Muscle layer of colon (tissue), 2 donors: ENCODE measurements around the gene SNCAIP.

Experiments
- H3K27ac ChIP-seq: one replicate; pipeline ENCODE4 v1.7.0; 2013; ENCODE audit warnings: low read depth, mild to moderate bottlenecking, low read length, moderate library complexity
- H3K27me3 ChIP-seq, 2 donors: one replicate each; pipeline ENCODE4 v1.7.0; 2013; ENCODE audit warnings: low read length in 2 of 2, mild to moderate bottlenecking in 2 of 2; ENCODE audit not compliant: insufficient read depth in 2 of 2, control insufficient read depth in 1 of 2
- H3K36me3 ChIP-seq: one replicate; pipeline ENCODE4 v1.7.0; 2013; ENCODE audit warnings: mild to moderate bottlenecking, low read length; ENCODE audit not compliant: insufficient read depth
- H3K4me1 ChIP-seq: one replicate; pipeline ENCODE4 v1.7.0; 2013; ENCODE audit warnings: mild to moderate bottlenecking, low read length; ENCODE audit not compliant: insufficient read depth
- H3K4me3 ChIP-seq, 2 donors: one replicate each; pipeline ENCODE4 v1.7.0; 2013; ENCODE audit warnings: low read length in 2 of 2, low read depth in 1 of 2, mild to moderate bottlenecking in 1 of 2, moderate library complexity in 1 of 2
- H3K9ac ChIP-seq: one replicate; pipeline ENCODE4 v1.7.0; 2013; ENCODE audit warnings: low read length
- H3K9me3 ChIP-seq: one replicate; pipeline ENCODE4 v1.7.0; 2013; ENCODE audit warnings: mild to moderate bottlenecking, low read length
- donor health status: abdominal sarcoma.
- donor health status: Adenocarcinoma of cecum.

SNCAIP gene

GRCh38 chr5:122316656-122317055, 4.6 kb downstream of the SNCAIP start:
- no peaks in the 10 kb centered on the region for H3K9me3 ChIP-seq
- H3K4me3 ChIP-seq: no peak overlapping the region
- no peak overlapping the region for H3K9ac ChIP-seq
- peaks cover 5% of the 10 kb centered on the region in 2 donors for H3K27me3 ChIP-seq
- no peaks in the 10 kb centered on the region for H3K36me3 ChIP-seq
- no peak overlapping the region for H3K27ac ChIP-seq
- peaks cover 19% of the 10 kb centered on the region for H3K4me1 ChIP-seq

GRCh38 chr5:122319897-122320296, 7.9 kb downstream of the SNCAIP start:
- H3K27me3 ChIP-seq: peaks cover 0 to 5% of the 10 kb centered on the region in 2 donors
- no peak overlapping the region for H3K27ac ChIP-seq
- H3K9me3 ChIP-seq: no peaks in the 10 kb centered on the region
- H3K4me3 ChIP-seq: no peak overlapping the region
- H3K4me1 ChIP-seq: peaks cover 19% of the 10 kb centered on the region
- H3K9ac ChIP-seq: no peak overlapping the region
- no peaks in the 10 kb centered on the region for H3K36me3 ChIP-seq

- no peaks in the 10 kb centered on the region for H3K9me3 ChIP-seq
- H3K27me3 ChIP-seq: no peaks in the 10 kb centered on the region
- H3K36me3 ChIP-seq: no peaks in the 10 kb centered on the region
- H3K4me1 ChIP-seq: peaks cover 19% of the 10 kb centered on the region
- no peak overlapping the region for H3K9ac ChIP-seq
- no peak overlapping the region for H3K4me3 ChIP-seq
- no peak overlapping the region for H3K27ac ChIP-seq
Observed at GRCh38 chr5:122321921-122322320, 9.9 kb downstream of the SNCAIP start.

GRCh38 chr5:122322801-122323548, 10.9 kb downstream of the SNCAIP start:
- H3K9me3 ChIP-seq: no peaks in the 10 kb centered on the region
- no peak overlapping the region for H3K4me3 ChIP-seq
- no peak overlapping the region for H3K27ac ChIP-seq
- no peaks in the 10 kb centered on the region for H3K36me3 ChIP-seq
- no peaks in the 10 kb centered on the region for H3K27me3 ChIP-seq
- peaks cover 19% of the 10 kb centered on the region for H3K4me1 ChIP-seq
- H3K9ac ChIP-seq: no peak overlapping the region

- Histone ChIP-seq H3K27ac (no peak overlapping the region), H3K4me1 (peaks cover 19% of the 10 kb centered on the region), H3K9me3 (no peaks in the 10 kb centered on the region), H3K36me3 (no peaks in the 10 kb centered on the region), H3K4me3 (no peak overlapping the region), H3K9ac (no peak overlapping the region), H3K27me3 (no peaks in the 10 kb centered on the region)
Observed at GRCh38 chr5:122323738-122324137, 11.7 kb downstream of the SNCAIP start.

- Histone ChIP-seq H3K4me3 (no peak overlapping the region), H3K4me1 (peaks cover 15% of the 10 kb centered on the region), H3K9me3 (no peaks in the 10 kb centered on the region), H3K9ac (no peak overlapping the region), H3K27me3 (no peaks in the 10 kb centered on the region), H3K27ac (no peak overlapping the region), H3K36me3 (no peaks in the 10 kb centered on the region)
Observed at GRCh38 chr5:122327110-122327509, 15.1 kb downstream of the SNCAIP start.

GRCh38 chr5:122330881-122331280, 18.8 kb downstream of the SNCAIP start:
- Histone ChIP-seq H3K9ac (no peak overlapping the region), H3K9me3 (no peaks in the 10 kb centered on the region), H3K36me3 (no peaks in the 10 kb centered on the region), H3K4me1 (peaks cover 9% of the 10 kb centered on the region), H3K27ac (no peak overlapping the region), H3K4me3 (no peak overlapping the region), H3K27me3 (no peaks in the 10 kb centered on the region)

GRCh38 chr5:122332599-122333555, 20.8 kb downstream of the SNCAIP start:
- no peaks in the 10 kb centered on the region for H3K9me3 ChIP-seq
- peaks cover 9% of the 10 kb centered on the region for H3K4me1 ChIP-seq
- no peak overlapping the region for H3K4me3 ChIP-seq
- no peak overlapping the region for H3K9ac ChIP-seq
- no peaks in the 10 kb centered on the region for H3K36me3 ChIP-seq
- H3K27me3 ChIP-seq: no peaks in the 10 kb centered on the region
- no peak overlapping the region for H3K27ac ChIP-seq

GRCh38 chr5:122333564-122333963, 21.5 kb downstream of the SNCAIP start:
- Histone ChIP-seq H3K9ac (no peak overlapping the region), H3K4me3 (no peak overlapping the region), H3K36me3 (no peaks in the 10 kb centered on the region), H3K9me3 (no peaks in the 10 kb centered on the region), H3K4me1 (peaks cover 9% of the 10 kb centered on the region), H3K27ac (no peak overlapping the region), H3K27me3 (no peaks in the 10 kb centered on the region)

- H3K27ac ChIP-seq: no peak overlapping the region
- no peaks in the 10 kb centered on the region for H3K9me3 ChIP-seq
- H3K36me3 ChIP-seq: no peaks in the 10 kb centered on the region
- no peaks in the 10 kb centered on the region for H3K4me1 ChIP-seq
- no peak overlapping the region for H3K4me3 ChIP-seq
- H3K9ac ChIP-seq: no peak overlapping the region
- H3K27me3 ChIP-seq: no peaks in the 10 kb centered on the region
Observed at GRCh38 chr5:122339591-122339990, 27.6 kb downstream of the SNCAIP start.

- H3K9ac ChIP-seq: no peak overlapping the region
- no peak overlapping the region for H3K27ac ChIP-seq
- H3K36me3 ChIP-seq: no peaks in the 10 kb centered on the region
- no peaks in the 10 kb centered on the region for H3K4me1 ChIP-seq
- H3K9me3 ChIP-seq: no peaks in the 10 kb centered on the region
- no peaks in the 10 kb centered on the region for H3K27me3 ChIP-seq
- H3K4me3 ChIP-seq: no peak overlapping the region
Observed at GRCh38 chr5:122341087-122341486, 29.1 kb downstream of the SNCAIP start.
